Astrocyte (in vitro differentiated cells and primary cell): ENCODE measurements around the gene AMOTL2. TPM values are rescaled to one million over a fixed set of nuclear protein-coding genes. Genes with fewer than 3 reads are reported as not detected.

ENCODE experiments used
- DNase-seq: peaks from one replicate; pipeline ENCODE4 v3.0.0-alpha.2; 2010; ENCODE audit warnings: low read depth
- FAIRE-seq: peaks from 2 replicates; lab custom pipeline; 2011; peaks lifted over from hg19 to GRCh38; lab: Jason Lieb, UNC
- H2AFZ ChIP-seq: 2 replicates; pipeline ENCODE4 v1.6.0; 2012; ENCODE audit warnings: low read depth, low read length, inconsistent platforms
- H3K27ac ChIP-seq: 2 replicates; pipeline ENCODE4 v1.5.1; 2011; ENCODE audit warnings: low read depth, low read length, inconsistent platforms
- H3K27me3 ChIP-seq: 2 replicates; pipeline ENCODE4 v1.6.0; 2011; ENCODE audit warnings: low read length, inconsistent platforms; ENCODE audit not compliant: insufficient read depth
- H3K36me3 ChIP-seq: 2 replicates; pipeline ENCODE4 v1.5.1; 2011; ENCODE audit warnings: low read length, inconsistent platforms; ENCODE audit not compliant: insufficient read depth
- H3K4me1 ChIP-seq: 2 replicates; pipeline ENCODE4 v1.5.1; 2011; ENCODE audit warnings: low read length, inconsistent platforms; ENCODE audit not compliant: insufficient read depth
- H3K4me2 ChIP-seq: 2 replicates; pipeline ENCODE4 v1.6.0; 2012; ENCODE audit warnings: low read length, inconsistent platforms
- H3K4me3 ChIP-seq: 2 replicates; pipeline ENCODE4 v1.5.1; 2011; ENCODE audit warnings: low read depth, mild to moderate bottlenecking, low read length, inconsistent platforms; ENCODE audit not compliant: insufficient read depth
- H3K79me2 ChIP-seq: 2 replicates; pipeline ENCODE4 v1.6.0; 2012; ENCODE audit warnings: mild to moderate bottlenecking, low read length, inconsistent platforms; ENCODE audit not compliant: insufficient read depth
- H3K9ac ChIP-seq: 2 replicates; pipeline ENCODE4 v1.6.0; 2012; ENCODE audit warnings: mild to moderate bottlenecking, low read length, inconsistent platforms
- H3K9me3 ChIP-seq: 2 replicates; pipeline ENCODE4 v1.5.1; 2012; ENCODE audit warnings: low read depth, mild to moderate bottlenecking, low read length, inconsistent platforms; ENCODE audit not compliant: insufficient read depth
- H4K20me1 ChIP-seq: 2 replicates; pipeline ENCODE4 v1.6.0; 2012; ENCODE audit warnings: low read length, inconsistent platforms; ENCODE audit not compliant: insufficient read depth
- H3K27ac Mint-ChIP-seq: one replicate; pipeline ENCODE4 v1.8.0; 2021; ENCODE audit warnings: mild to moderate bottlenecking, mixed read lengths; ENCODE audit not compliant: unreplicated experiment
- H3K27me3 Mint-ChIP-seq: one replicate; pipeline ENCODE4 v1.8.0; 2021; ENCODE audit warnings: low read depth, mixed read lengths; ENCODE audit not compliant: unreplicated experiment
- H3K36me3 Mint-ChIP-seq: one replicate; pipeline ENCODE4 v1.8.0; 2021; ENCODE audit warnings: low read depth, mixed read lengths; ENCODE audit not compliant: unreplicated experiment
- H3K4me1 Mint-ChIP-seq: one replicate; pipeline ENCODE4 v1.8.0; 2021; ENCODE audit warnings: low read depth, mixed read lengths; ENCODE audit not compliant: unreplicated experiment
- H3K4me3 Mint-ChIP-seq: one replicate; pipeline ENCODE4 v1.8.0; 2021; ENCODE audit warnings: mild to moderate bottlenecking, moderate library complexity, mixed read lengths; ENCODE audit not compliant: unreplicated experiment
- H3K9me3 Mint-ChIP-seq: one replicate; pipeline ENCODE4 v1.8.0; 2021; ENCODE audit warnings: mild to moderate bottlenecking, mixed read lengths; ENCODE audit not compliant: unreplicated experiment
- EZH2 ChIP-seq: IDR thresholded peaks from 2 replicates; pipeline ENCODE4 v1.6.1; 2012; ENCODE audit warnings: mild to moderate bottlenecking, low read length, inconsistent platforms; ENCODE audit not compliant: insufficient read depth
- total RNA-seq: library from RNA; stranded (reverse); gene quantifications from 2 replicates; pipeline ENCODE4 v1.2.1, GENCODE V29; 2021
- TF ChIP-seq, protein P1 (sequence below): IDR thresholded peaks from 2 replicates; pipeline ENCODE4 v1.5.1; 2011; ENCODE audit warnings: low read depth, mild to moderate bottlenecking, inconsistent platforms, low read length, moderate library complexity; ENCODE audit not compliant: insufficient read depth

The AMOTL2 gene
- total RNA-seq, 1 donor from 2014 or later, result 197 TPM

DNA sequence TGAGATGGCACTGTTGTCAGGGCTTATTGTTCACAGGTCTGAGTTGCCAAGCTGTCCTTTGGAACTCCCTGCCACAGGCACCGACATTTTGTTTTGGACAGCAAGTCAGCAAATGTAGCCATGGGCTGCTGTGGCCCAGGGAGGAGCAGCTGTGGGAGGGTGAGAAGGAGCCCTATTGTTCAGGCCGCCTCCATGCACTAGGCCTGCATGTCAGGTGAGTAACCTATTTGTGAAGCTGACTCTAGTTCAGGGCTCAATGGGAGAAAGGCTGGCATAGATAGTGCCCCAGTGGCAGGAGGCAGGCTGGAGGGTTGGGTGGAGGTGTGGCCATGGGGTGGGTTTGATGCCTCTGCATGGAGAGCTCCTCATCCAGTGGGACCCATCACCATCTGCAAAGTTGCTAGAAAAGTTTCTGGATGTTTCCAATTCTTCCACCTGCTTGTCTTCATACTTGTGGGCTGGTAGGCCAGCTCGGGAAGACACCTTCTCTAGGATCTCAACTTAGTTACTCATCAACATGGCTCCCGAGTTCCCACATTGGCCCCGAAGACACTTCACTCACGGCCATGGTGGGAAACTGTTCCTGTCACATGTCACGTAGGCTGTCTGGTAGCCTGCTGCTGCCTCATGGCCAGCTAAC is 19.5 kb downstream of the AMOTL2 start:
- DNase-seq (no peak), FAIRE-seq (no peak)
- H2AFZ ChIP-seq, result no peak overlapping the region
- peaks cover 57% of the 10 kb centered on the region for H3K4me1 Mint-ChIP-seq
- TF ChIP-seq, protein P1, sequence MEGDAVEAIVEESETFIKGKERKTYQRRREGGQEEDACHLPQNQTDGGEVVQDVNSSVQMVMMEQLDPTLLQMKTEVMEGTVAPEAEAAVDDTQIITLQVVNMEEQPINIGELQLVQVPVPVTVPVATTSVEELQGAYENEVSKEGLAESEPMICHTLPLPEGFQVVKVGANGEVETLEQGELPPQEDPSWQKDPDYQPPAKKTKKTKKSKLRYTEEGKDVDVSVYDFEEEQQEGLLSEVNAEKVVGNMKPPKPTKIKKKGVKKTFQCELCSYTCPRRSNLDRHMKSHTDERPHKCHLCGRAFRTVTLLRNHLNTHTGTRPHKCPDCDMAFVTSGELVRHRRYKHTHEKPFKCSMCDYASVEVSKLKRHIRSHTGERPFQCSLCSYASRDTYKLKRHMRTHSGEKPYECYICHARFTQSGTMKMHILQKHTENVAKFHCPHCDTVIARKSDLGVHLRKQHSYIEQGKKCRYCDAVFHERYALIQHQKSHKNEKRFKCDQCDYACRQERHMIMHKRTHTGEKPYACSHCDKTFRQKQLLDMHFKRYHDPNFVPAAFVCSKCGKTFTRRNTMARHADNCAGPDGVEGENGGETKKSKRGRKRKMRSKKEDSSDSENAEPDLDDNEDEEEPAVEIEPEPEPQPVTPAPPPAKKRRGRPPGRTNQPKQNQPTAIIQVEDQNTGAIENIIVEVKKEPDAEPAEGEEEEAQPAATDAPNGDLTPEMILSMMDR, result no peak
- no peak for TF ChIP-seq EZH2
- peaks cover 49% of the 10 kb centered on the region for H3K36me3 ChIP-seq
- H3K79me2 ChIP-seq, result peaks cover 42% of the 10 kb centered on the region
- H3K4me3 ChIP-seq, result no peak overlapping the region
- H3K4me1 ChIP-seq, result peaks cover 42% of the 10 kb centered on the region
- no peaks in the 10 kb centered on the region for H3K9me3 ChIP-seq
- no peaks in the 10 kb centered on the region for H3K9me3 Mint-ChIP-seq
- H3K27ac Mint-ChIP-seq, result peak overlapping the region; percentile 83
- peaks cover 49% of the 10 kb centered on the region for H4K20me1 ChIP-seq
- H3K36me3 Mint-ChIP-seq, result peaks cover 31% of the 10 kb centered on the region
- H3K4me2 ChIP-seq, result no peak overlapping the region
- H3K4me3 Mint-ChIP-seq, result no peak overlapping the region
- no peak overlapping the region for H3K9ac ChIP-seq
- H3K27me3 Mint-ChIP-seq, result no peaks in the 10 kb centered on the region
- no peaks in the 10 kb centered on the region for H3K27me3 ChIP-seq
- peak overlapping the region; percentile 28 for H3K27ac ChIP-seq

DNA sequence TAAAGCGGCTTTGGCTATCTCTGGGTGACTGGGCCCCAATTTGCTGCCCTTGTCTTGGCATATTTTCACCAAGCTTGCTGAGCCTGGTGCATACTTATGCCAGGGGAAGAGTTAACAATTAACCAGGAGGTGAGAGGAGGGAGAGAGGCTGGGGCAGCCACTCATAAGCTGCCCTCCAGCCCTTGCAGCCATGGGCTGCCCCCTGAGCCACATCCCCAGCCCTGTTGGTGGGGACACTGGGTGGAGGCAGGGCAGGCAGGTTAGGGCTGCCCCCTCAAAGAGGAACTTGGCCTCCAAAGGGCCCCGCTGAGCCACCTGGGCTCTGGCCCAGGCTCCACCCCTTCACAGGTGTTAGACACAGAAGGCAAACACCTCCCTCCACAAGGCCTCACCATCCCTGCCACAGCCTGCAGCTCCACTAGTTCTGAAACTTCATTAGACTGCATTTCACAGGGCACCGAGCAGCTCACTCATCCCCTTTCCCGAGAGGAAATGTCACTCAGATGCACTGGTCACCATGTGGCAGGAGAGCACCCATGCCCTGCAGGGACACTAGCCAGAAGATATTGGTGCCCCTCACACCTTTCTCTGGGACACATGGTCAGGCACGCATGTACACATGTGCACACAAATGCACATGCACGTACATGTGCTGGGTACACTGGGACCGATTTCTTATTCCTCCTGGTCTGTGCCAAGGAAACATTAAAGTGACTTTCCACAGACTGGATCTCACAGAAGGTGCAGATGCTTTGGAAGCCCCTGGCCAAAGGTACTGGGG is 20.2 kb downstream of the AMOTL2 start:
- Histone ChIP-seq H3K4me3 (no peak overlapping the region), H4K20me1 (peaks cover 42% of the 10 kb centered on the region), H3K9ac (no peak overlapping the region), H3K36me3 (peaks cover 43% of the 10 kb centered on the region), H3K4me2 (no peak overlapping the region), H3K9me3 (no peaks in the 10 kb centered on the region), H3K79me2 (peaks cover 38% of the 10 kb centered on the region), H2AFZ (no peak overlapping the region), H3K27ac (no peak overlapping the region), H3K4me1 (peaks cover 36% of the 10 kb centered on the region), H3K27me3 (no peaks in the 10 kb centered on the region)
- no peaks in the 10 kb centered on the region for H3K27me3 Mint-ChIP-seq
- FAIRE-seq, result no peak
- peaks cover 54% of the 10 kb centered on the region for H3K4me1 Mint-ChIP-seq
- H3K36me3 Mint-ChIP-seq, result peaks cover 31% of the 10 kb centered on the region
- H3K9me3 Mint-ChIP-seq, result no peaks in the 10 kb centered on the region
- TF ChIP-seq, protein P1, result no peak
- TF ChIP-seq EZH2, result no peak
- peak overlapping the region; percentile 83 for H3K27ac Mint-ChIP-seq
- H3K4me3 Mint-ChIP-seq, result no peak overlapping the region
- no peak for DNase-seq
